IMR-90 (cell line): Measurements from ENCODE around the gene SLC36A2. TPM values are rescaled to one million over a fixed set of nuclear protein-coding genes. Genes with fewer than 3 reads are reported as not detected.
A peak's percentile ranks its signal among the peaks of the same experiment; 100 is the strongest.

Experiments used
- ATAC-seq: fragments of 200-7000 bp; cut with Tn5 transposase; 2 replicates; pipeline ENCODE4 v1.9.1; 2020; ENCODE audit warnings: low read depth, mild to moderate bottlenecking, moderate library complexity
- BruUV-seq: library from RNA; stranded (reverse); fragments of 400-500 nt; replicated peaks from 2 replicates; lab custom pipeline; 2021; lab: Mats Ljungman, UMichigan
- CTCF ChIA-PET: fragments of 300-600 bp; formaldehyde crosslinking; extraction: SDS; loops from one replicate; lab custom pipeline; 2021; ENCODE audit warnings: antibody characterized with exemption; lab: Yijun Ruan, JAX
- POLR2A ChIA-PET: fragments of 300-600 bp; sonication (Branson Sonifier 250); formaldehyde crosslinking; loops from one replicate; lab custom pipeline; 2022; ENCODE audit warnings: antibody characterized with exemption; ENCODE audit not compliant: unreplicated experiment; lab: Charles Lee
- DNase-seq: peaks from one replicate; pipeline ENCODE4 v3.0.0; 2013
- H2AFZ ChIP-seq: replicated peaks from 2 replicates; pipeline ENCODE3; 2013; ENCODE audit warnings: low read length, mild to moderate bottlenecking; ENCODE audit not compliant: poor library complexity
- H2AK5ac ChIP-seq: 2 replicates; pipeline ENCODE4 v1.6.1; 2013; ENCODE audit warnings: low read depth, low read length, inconsistent platforms
- H2AK9ac ChIP-seq: replicated peaks from 2 replicates; pipeline ENCODE3; 2013; ENCODE audit warnings: mild to moderate bottlenecking, low read depth, low read length, moderate library complexity; ENCODE audit not compliant: poor library complexity
- H2BK120ac ChIP-seq: 2 replicates; pipeline ENCODE4 v1.6.1; 2013; ENCODE audit warnings: low read depth, low read length, inconsistent platforms
- H2BK15ac ChIP-seq: 3 replicates; pipeline ENCODE4 v1.6.1; 2013; ENCODE audit warnings: low read depth, low read length, inconsistent platforms
- H2BK20ac ChIP-seq: 2 replicates; pipeline ENCODE4 v1.6.1; 2013; ENCODE audit warnings: low read depth, mild to moderate bottlenecking, inconsistent platforms, low read length, moderate library complexity
- H2BK5ac ChIP-seq: 2 replicates; pipeline ENCODE4 v1.6.1; 2013; ENCODE audit warnings: mild to moderate bottlenecking, low read depth, low read length, inconsistent platforms; ENCODE audit not compliant: poor library complexity, severe bottlenecking
- H3K14ac ChIP-seq: replicated peaks from 2 replicates; pipeline ENCODE4 v1.6.1; 2013; ENCODE audit warnings: low read depth, low read length, inconsistent platforms
- H3K18ac ChIP-seq: 2 replicates; pipeline ENCODE4 v1.6.1; 2013; ENCODE audit warnings: low read depth, low read length, control low read depth
- H3K23ac ChIP-seq: 2 replicates; pipeline ENCODE4 v1.6.1; 2013; ENCODE audit warnings: low read depth, low read length, inconsistent platforms
- H3K27ac ChIP-seq: 2 replicates; pipeline ENCODE4 v1.5.1; 2013; ENCODE audit warnings: mild to moderate bottlenecking, control low read depth, low read length; ENCODE audit not compliant: insufficient read depth
- H3K27me3 ChIP-seq: 2 replicates; pipeline ENCODE4 v1.6.1; 2013; ENCODE audit warnings: low read length; ENCODE audit not compliant: control insufficient read depth, insufficient read depth
- H3K36me3 ChIP-seq: 2 replicates; pipeline ENCODE4 v1.6.1; 2013; ENCODE audit warnings: low read length, mixed read lengths; ENCODE audit not compliant: control insufficient read depth, insufficient read depth
- H3K4ac ChIP-seq: 2 replicates; pipeline ENCODE4 v1.6.1; 2013; ENCODE audit warnings: low read depth, low read length, inconsistent platforms
- H3K4me1 ChIP-seq: 2 replicates; pipeline ENCODE4 v1.6.1; 2013; ENCODE audit warnings: low read length, mixed read lengths; ENCODE audit not compliant: control insufficient read depth, insufficient read depth
- H3K4me2 ChIP-seq: 2 replicates; pipeline ENCODE4 v1.6.1; 2013; ENCODE audit warnings: low read depth, mild to moderate bottlenecking, control low read depth, low read length, moderate library complexity
- H3K4me3 ChIP-seq: 2 replicates; pipeline ENCODE4 v1.5.1; 2013; ENCODE audit warnings: low read depth, mild to moderate bottlenecking, control low read depth, low read length, moderate library complexity; ENCODE audit not compliant: insufficient read depth
- H3K56ac ChIP-seq: 2 replicates; pipeline ENCODE4 v1.6.1; 2013; ENCODE audit warnings: low read length, inconsistent platforms; ENCODE audit not compliant: insufficient read depth; ENCODE audit errors: extremely low read depth
- H3K79me1 ChIP-seq, 2 experiments: 2 replicates each; pipeline ENCODE4 v1.6.1; 2013; ENCODE audit warnings: low read length in 2 of 2, inconsistent platforms in 1 of 2, low read depth in 1 of 2
- H3K9ac ChIP-seq: 2 replicates; pipeline ENCODE4 v1.6.1; 2013; ENCODE audit warnings: low read depth, low read length, control low read depth
- H3K9me1 ChIP-seq: 2 replicates; pipeline ENCODE4 v1.6.1; 2013; ENCODE audit warnings: low read length, inconsistent platforms; ENCODE audit not compliant: insufficient read depth
- H3K9me3 ChIP-seq: 2 replicates; pipeline ENCODE4 v1.6.1; 2013; ENCODE audit warnings: low read length; ENCODE audit not compliant: control insufficient read depth, insufficient read depth
- H4K20me1 ChIP-seq: 2 replicates; pipeline ENCODE4 v1.6.1; 2013; ENCODE audit warnings: low read length, inconsistent platforms; ENCODE audit not compliant: insufficient read depth
- H4K5ac ChIP-seq: 2 replicates; pipeline ENCODE4 v1.6.1; 2013; ENCODE audit warnings: mild to moderate bottlenecking, low read depth, low read length, control low read depth
- H4K8ac ChIP-seq, 2 experiments: 2 replicates each; pipeline ENCODE4 v1.6.1; 2013; ENCODE audit warnings: low read depth in 2 of 2, low read length in 2 of 2, control low read depth in 1 of 2, inconsistent platforms in 1 of 2
- H4K91ac ChIP-seq: 2 replicates; pipeline ENCODE4 v1.6.1; 2013; ENCODE audit warnings: low read depth, low read length, inconsistent platforms; ENCODE audit not compliant: insufficient read depth
- BHLHE40 ChIP-seq: fragments of 150-350 bp; IDR thresholded peaks from 2 replicates; pipeline ENCODE4 v1.6.1; 2016; ENCODE audit warnings: mild to moderate bottlenecking, low read depth, low read length
- CHD1 ChIP-seq: IDR thresholded peaks from 2 replicates; pipeline ENCODE4 v1.6.1; 2012; ENCODE audit warnings: low read depth, low read length, improper control_type of control experiment
- CTCF ChIP-seq: conservative IDR thresholded peaks from 2 replicates; pipeline ENCODE4 v1.5.1; 2012; ENCODE audit warnings: mild to moderate bottlenecking, low read depth, low read length, improper control_type of control experiment
- ELK1 ChIP-seq: fragments of 150-350 bp; IDR thresholded peaks from 2 replicates; pipeline ENCODE4 v1.6.1; 2016; ENCODE audit warnings: low read depth, mild to moderate bottlenecking, low read length, moderate library complexity, borderline replicate concordance
- MAZ ChIP-seq: IDR thresholded peaks from 2 replicates; pipeline ENCODE4 v1.6.1; 2012; ENCODE audit warnings: low read depth, mild to moderate bottlenecking, low read length, improper control_type of control experiment, moderate library complexity, borderline replicate concordance
- MXI1 ChIP-seq: IDR thresholded peaks from 2 replicates; pipeline ENCODE4 v1.6.1; 2012; ENCODE audit warnings: low read depth, mild to moderate bottlenecking, low read length, moderate library complexity, borderline replicate concordance
- POLR2A ChIP-seq: IDR thresholded peaks from 2 replicates; pipeline ENCODE4 v1.6.1; 2012; ENCODE audit warnings: mild to moderate bottlenecking, low read depth, low read length
- RAD21 ChIP-seq: IDR thresholded peaks from 2 replicates; pipeline ENCODE4 v1.6.1; 2012; ENCODE audit warnings: low read length, improper control_type of control experiment
- SMC3 ChIP-seq: fragments of 150-350 bp; IDR thresholded peaks from 2 replicates; pipeline ENCODE4 v1.6.1; 2016; ENCODE audit warnings: low read depth, mild to moderate bottlenecking, antibody characterized with exemption, low read length, moderate library complexity
- USF2 ChIP-seq: fragments of 150-350 bp; IDR thresholded peaks from 2 replicates; pipeline ENCODE4 v1.6.1; 2017; ENCODE audit warnings: mild to moderate bottlenecking, antibody characterized with exemption, low read length, low read depth
- WGBS, 2 experiments: methylation state at CpG; one replicate each; pipeline versions ENCODE4 v1.1.5 to v1.1.7; 2013; ENCODE audit warnings: missing lambda C conversion rate in 2 of 2; ENCODE audit not compliant: insufficient read length in 1 of 2; ENCODE audit errors: extremely low coverage in 2 of 2; 5-methylcytosine and 5-hydroxymethylcytosine counted together
- dilution Hi-C: fragments of 300-500 bp; cut with HindIII; formaldehyde crosslinking; loops from one replicate; pipeline ENCODE4 v1.14.3; 2018; ENCODE audit warnings: low sequenced_read_pairs; ENCODE audit not compliant: unreplicated experiment
- in situ Hi-C: fragments of 300-500 bp; cut with MboI; formaldehyde crosslinking; loops from 3 replicates; pipeline ENCODE4 v1.14.3; 2019; ENCODE audit warnings: low sequenced_read_pairs, inconsistent platforms, mixed read lengths
- intact Hi-C: fragments of 100-400 bp; cut with micrococcal nuclease; formaldehyde crosslinking; loops from 2 replicates; pipeline ENCODE4 v1.10.0; 2022
- polyA plus RNA-seq, 3 experiments: library from polyadenylated mRNA; depleted of rRNA; stranded (reverse); fragments of >200 nt; gene quantifications; 2 replicates each; pipeline ENCODE4 v1.2.3, GENCODE V29; 2012; ENCODE audit warnings: low replicate concordance in 1 of 3
- total RNA-seq: library from RNA; depleted of rRNA; stranded (reverse); fragments of >200 nt; gene quantifications from 2 replicates; pipeline ENCODE4 v1.2.3, GENCODE V29; 2012

SLC36A2 gene
- total and polyA plus RNA-seq, 2 of the 4 experiments (the other 2 are of a cell fraction), result not detected

GRCh38 chr5:151298063-151298855 is 49.1 kb downstream of the SLC36A2 start:
- no peak overlapping the region for H3K56ac ChIP-seq
- H4K8ac ChIP-seq, result no peak overlapping the region
- CTCF ChIA-PET, result interaction anchor here (1.8 kb wide), 1 partner anchor 18 kb away, joined by 4 read pairs; no protein-coding TSS in a partner anchor
- no peak overlapping the region for H3K18ac ChIP-seq
- H3K23ac ChIP-seq, result no peak overlapping the region
- H3K14ac ChIP-seq, result no peak overlapping the region
- H2AK5ac ChIP-seq, result no peak overlapping the region
- H3K79me1 ChIP-seq, result no peaks in the 10 kb centered on the region
- TF ChIP-seq SMC3 (peak; percentile 8; the same call in 1 of the 2 replicates), MAZ (no peak), POLR2A (no peak), CHD1 (no peak), RAD21 (peak; percentile 18; the same call in 1 of the 2 replicates), USF2 (peak; percentile 3; the same call in 1 of the 2 replicates), MXI1 (no peak), BHLHE40 (no peak), CTCF (peak; percentile 33), ELK1 (no peak)
- DNase-seq (peak; percentile 50), ATAC-seq (peak; percentile 73)
- intact Hi-C loops, result no loop called here
- POLR2A ChIA-PET, result no interaction called here
- H4K5ac ChIP-seq, result no peak overlapping the region
- H2BK15ac ChIP-seq, result no peak overlapping the region
- dilution Hi-C loops, result no loop called here
- H4K91ac ChIP-seq, result no peak overlapping the region
- WGBS, 2 experiments, result no CpG with 5 or more reads among the region's 6 CpGs
- no peaks in the 10 kb centered on the region for H3K9me3 ChIP-seq
- H2BK120ac ChIP-seq, result no peak overlapping the region
- H2AFZ ChIP-seq, result no peak overlapping the region
- H3K27ac ChIP-seq, result no peak overlapping the region
- H4K20me1 ChIP-seq, result no peaks in the 10 kb centered on the region
- no peak overlapping the region for H3K4ac ChIP-seq
- H2BK20ac ChIP-seq, result no peak overlapping the region
- no peak overlapping the region for H3K4me2 ChIP-seq
- peaks cover 9% of the 10 kb centered on the region for H3K27me3 ChIP-seq
- no peak overlapping the region for H2BK5ac ChIP-seq
- no TSS peak for BruUV-seq
- no peaks in the 10 kb centered on the region for H3K9me1 ChIP-seq
- no peak overlapping the region for H2AK9ac ChIP-seq
- in situ Hi-C loops, result no loop called here
- no peaks in the 10 kb centered on the region for H3K36me3 ChIP-seq
- H3K4me3 ChIP-seq, result no peak overlapping the region
- no peak overlapping the region for H3K9ac ChIP-seq
- no peaks in the 10 kb centered on the region for H3K4me1 ChIP-seq
